Fibroblast of lung (primary cell): ENCODE results near the gene SPTBN1. TPM values are rescaled to one million over a fixed set of nuclear protein-coding genes. Genes with fewer than 3 reads are reported as not detected.

Source experiments
- DNase-seq, 2 donors: peaks; one replicate each; pipeline versions ENCODE4 v3.0.0 to v3.0.0-alpha.2; 2010; ENCODE audit warnings: low read depth in 2 of 2
- H2AFZ ChIP-seq: 2 replicates; pipeline ENCODE4 v1.5.1; 2012; ENCODE audit warnings: low read length, control low read depth, inconsistent platforms
- H3K27ac ChIP-seq: 2 replicates; pipeline ENCODE4 v1.5.1; 2011; ENCODE audit warnings: low read length, control low read depth; ENCODE audit not compliant: insufficient read depth
- H3K27me3 ChIP-seq: 2 replicates; pipeline ENCODE4 v1.5.1; 2011; ENCODE audit warnings: mild to moderate bottlenecking, low read length; ENCODE audit not compliant: control insufficient read depth, insufficient read depth
- H3K36me3 ChIP-seq: 2 replicates; pipeline ENCODE4 v1.5.1; 2011; ENCODE audit warnings: low read length; ENCODE audit not compliant: control insufficient read depth, insufficient read depth
- H3K4me1 ChIP-seq: 2 replicates; pipeline ENCODE4 v1.5.1; 2011; ENCODE audit warnings: low read length; ENCODE audit not compliant: control insufficient read depth, insufficient read depth; ENCODE audit errors: extremely low read depth
- H3K4me2 ChIP-seq: 2 replicates; pipeline ENCODE4 v1.5.1; 2011; ENCODE audit warnings: low read length, control low read depth; ENCODE audit not compliant: insufficient read depth; ENCODE audit errors: extremely low read depth
- H3K4me3 ChIP-seq, 4 experiments: fragments of 200-600 bp in 1 of 4; sonication (generic) in 1 of 4; replicated peaks in 1 of 4; 2 replicates each; pipeline ENCODE4 v1.5.1; 2011 to 2016; ENCODE audit warnings: low read length in 4 of 4, low read depth in 3 of 4, mild to moderate bottlenecking in 3 of 4, control low read depth in 2 of 4, inconsistent platforms in 1 of 4, mixed read lengths in 1 of 4; ENCODE audit not compliant: insufficient read depth in 1 of 4; ENCODE audit errors: control extremely low read depth in 1 of 4
- H3K79me2 ChIP-seq: 2 replicates; pipeline ENCODE4 v1.5.1; 2012; ENCODE audit warnings: mild to moderate bottlenecking, low read length, inconsistent platforms; ENCODE audit not compliant: control insufficient read depth, insufficient read depth
- H3K9ac ChIP-seq: 2 replicates; pipeline ENCODE4 v1.5.1; 2011; ENCODE audit warnings: mild to moderate bottlenecking, low read length, control low read depth; ENCODE audit not compliant: insufficient read depth
- H3K9me3 ChIP-seq: 2 replicates; pipeline ENCODE4 v1.5.1; 2012; ENCODE audit warnings: low read depth, low read length; ENCODE audit not compliant: control insufficient read depth, insufficient read depth
- H4K20me1 ChIP-seq: 2 replicates; pipeline ENCODE4 v1.5.1; 2011; ENCODE audit warnings: low read length; ENCODE audit not compliant: control insufficient read depth, insufficient read depth; ENCODE audit errors: extremely low read depth
- EZH2 ChIP-seq: IDR thresholded peaks from 2 replicates; pipeline ENCODE4 v1.5.1; 2012; ENCODE audit warnings: low read length, control low read depth, mild to moderate bottlenecking; ENCODE audit errors: missing control alignments
- polyA plus RNA-seq, 2 donors: library from polyadenylated mRNA; depleted of rRNA in 1 of 2; stranded (reverse) in 1 of 2; unstranded in 1 of 2; fragments of >200 nt; gene quantifications; 2 replicates each; pipeline ENCODE4 v1.2.1, GENCODE V29; 2011 to 2012; ENCODE audit warnings: missing spikeins in 1 of 2
- total RNA-seq: library from RNA; depleted of rRNA; stranded (reverse); fragments of >200 nt; gene quantifications from 2 replicates; pipeline ENCODE4 v1.2.1, GENCODE V29; 2014
- TF ChIP-seq, protein P1 (sequence below), 2 donors: IDR thresholded peaks in 1 of 2; conservative IDR thresholded peaks in 1 of 2; 1 replicate in 1 of 2; 2 replicates in 1 of 2; pipeline ENCODE4 v1.5.1; 2011 to 2012; ENCODE audit warnings: low read length in 2 of 2, control low read depth in 1 of 2, inconsistent platforms in 1 of 2, low read depth in 1 of 2, mild to moderate bottlenecking in 1 of 2

The SPTBN1 gene
- total and polyA plus RNA-seq, 2 donors (not counting 1 experiment from before 2014, with no cell fraction given), result 123 to 325 TPM

- Histone ChIP-seq H3K4me3 (no peak overlapping the region), H3K36me3 (no peaks in the 10 kb centered on the region), H2AFZ (no peak overlapping the region), H3K4me2 (peak overlapping the region; percentile 45), H4K20me1 (peaks cover 1% of the 10 kb centered on the region), H3K9ac (no peak overlapping the region), H3K27ac (no peak overlapping the region), H3K27me3 (no peaks in the 10 kb centered on the region), H3K79me2 (peaks cover 85% of the 10 kb centered on the region), H3K4me1 (peaks cover 22% of the 10 kb centered on the region), H3K9me3 (no peaks in the 10 kb centered on the region)
- peak; percentile 65 to 90 for DNase-seq
- no peak for TF ChIP-seq EZH2
- TF ChIP-seq, protein P1, sequence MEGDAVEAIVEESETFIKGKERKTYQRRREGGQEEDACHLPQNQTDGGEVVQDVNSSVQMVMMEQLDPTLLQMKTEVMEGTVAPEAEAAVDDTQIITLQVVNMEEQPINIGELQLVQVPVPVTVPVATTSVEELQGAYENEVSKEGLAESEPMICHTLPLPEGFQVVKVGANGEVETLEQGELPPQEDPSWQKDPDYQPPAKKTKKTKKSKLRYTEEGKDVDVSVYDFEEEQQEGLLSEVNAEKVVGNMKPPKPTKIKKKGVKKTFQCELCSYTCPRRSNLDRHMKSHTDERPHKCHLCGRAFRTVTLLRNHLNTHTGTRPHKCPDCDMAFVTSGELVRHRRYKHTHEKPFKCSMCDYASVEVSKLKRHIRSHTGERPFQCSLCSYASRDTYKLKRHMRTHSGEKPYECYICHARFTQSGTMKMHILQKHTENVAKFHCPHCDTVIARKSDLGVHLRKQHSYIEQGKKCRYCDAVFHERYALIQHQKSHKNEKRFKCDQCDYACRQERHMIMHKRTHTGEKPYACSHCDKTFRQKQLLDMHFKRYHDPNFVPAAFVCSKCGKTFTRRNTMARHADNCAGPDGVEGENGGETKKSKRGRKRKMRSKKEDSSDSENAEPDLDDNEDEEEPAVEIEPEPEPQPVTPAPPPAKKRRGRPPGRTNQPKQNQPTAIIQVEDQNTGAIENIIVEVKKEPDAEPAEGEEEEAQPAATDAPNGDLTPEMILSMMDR (conservative IDR thresholded peaks at IDR 0.05 in 1 of 2, IDR thresholded peaks at IDR 0.05 in 1 of 2; ENCODE audit: low read depth in 1 of 2, low read length in 2 of 2), result no peak
These were observed 15.1 kb downstream of the SPTBN1 start for GRCh38 chr2:54471221-54471711.

GRCh38 chr2:54473851-54474250 is 17.7 kb downstream of the SPTBN1 start:
- TF ChIP-seq, protein P1 (conservative IDR thresholded peaks at IDR 0.05 in 1 of 2, IDR thresholded peaks at IDR 0.05 in 1 of 2; ENCODE audit: low read depth in 1 of 2, low read length in 2 of 2), result no peak
- no peak for TF ChIP-seq EZH2

GRCh38 chr2:54475285-54475684 is 19.2 kb downstream of the SPTBN1 start:
- no peak for TF ChIP-seq EZH2
- TF ChIP-seq, protein P1 (conservative IDR thresholded peaks at IDR 0.05 in 1 of 2, IDR thresholded peaks at IDR 0.05 in 1 of 2; ENCODE audit: low read depth in 1 of 2, low read length in 2 of 2), result no peak
- no peaks in the 10 kb centered on the region for H3K36me3 ChIP-seq
- no peaks in the 10 kb centered on the region for H3K27me3 ChIP-seq
- H2AFZ ChIP-seq, result no peak overlapping the region
- H3K4me2 ChIP-seq, result no peak overlapping the region
- no peak overlapping the region for H3K27ac ChIP-seq
- H3K4me1 ChIP-seq, result peaks cover 9% of the 10 kb centered on the region
- peaks cover 88% of the 10 kb centered on the region for H3K79me2 ChIP-seq
- no peak for DNase-seq
- peaks cover 1% of the 10 kb centered on the region for H4K20me1 ChIP-seq
- H3K4me3 ChIP-seq, result no peak overlapping the region
- no peak overlapping the region for H3K9ac ChIP-seq
- no peaks in the 10 kb centered on the region for H3K9me3 ChIP-seq

More at GRCh38 chr2:54473851-54474250, 17.7 kb downstream of the SPTBN1 start:
- peaks cover 87% of the 10 kb centered on the region for H3K79me2 ChIP-seq
- H3K4me2 ChIP-seq, result no peak overlapping the region
- DNase-seq, result peak in 1 of 2 donors; percentile 44
- H3K9me3 ChIP-seq, result no peaks in the 10 kb centered on the region
- no peak overlapping the region for H3K9ac ChIP-seq
- peaks cover 1% of the 10 kb centered on the region for H4K20me1 ChIP-seq
- no peaks in the 10 kb centered on the region for H3K36me3 ChIP-seq
- H3K4me1 ChIP-seq, result peaks cover 18% of the 10 kb centered on the region
- H3K4me3 ChIP-seq, result no peak overlapping the region
- no peak overlapping the region for H3K27ac ChIP-seq
- H2AFZ ChIP-seq, result no peak overlapping the region
- H3K27me3 ChIP-seq, result no peaks in the 10 kb centered on the region
